PC-3 (cell line): ENCODE measurements around the gene SLC8A3.

Experiments
- EZH2 ChIP-seq: fragments of 300-600 bp; sonication (generic); IDR thresholded peaks from one replicate; pipeline ENCODE4 v1.6.1; 2017; ENCODE audit warnings: antibody characterized with exemption, mild to moderate bottlenecking, low read length; ENCODE audit not compliant: unreplicated experiment
- EZH2phosphoT487 ChIP-seq: fragments of 300-600 bp; sonication (generic); IDR thresholded peaks from 2 replicates; pipeline ENCODE4 v1.6.1; 2018; ENCODE audit warnings: mild to moderate bottlenecking, antibody characterized with exemption, low read length, borderline replicate concordance
- TF ChIP-seq, protein P1 (sequence below): fragments of 300-600 bp; sonication (generic); conservative IDR thresholded peaks from 2 replicates; pipeline ENCODE4 v1.5.1; 2017; ENCODE audit warnings: antibody characterized with exemption, low read depth, mild to moderate bottlenecking, low read length

DNA sequence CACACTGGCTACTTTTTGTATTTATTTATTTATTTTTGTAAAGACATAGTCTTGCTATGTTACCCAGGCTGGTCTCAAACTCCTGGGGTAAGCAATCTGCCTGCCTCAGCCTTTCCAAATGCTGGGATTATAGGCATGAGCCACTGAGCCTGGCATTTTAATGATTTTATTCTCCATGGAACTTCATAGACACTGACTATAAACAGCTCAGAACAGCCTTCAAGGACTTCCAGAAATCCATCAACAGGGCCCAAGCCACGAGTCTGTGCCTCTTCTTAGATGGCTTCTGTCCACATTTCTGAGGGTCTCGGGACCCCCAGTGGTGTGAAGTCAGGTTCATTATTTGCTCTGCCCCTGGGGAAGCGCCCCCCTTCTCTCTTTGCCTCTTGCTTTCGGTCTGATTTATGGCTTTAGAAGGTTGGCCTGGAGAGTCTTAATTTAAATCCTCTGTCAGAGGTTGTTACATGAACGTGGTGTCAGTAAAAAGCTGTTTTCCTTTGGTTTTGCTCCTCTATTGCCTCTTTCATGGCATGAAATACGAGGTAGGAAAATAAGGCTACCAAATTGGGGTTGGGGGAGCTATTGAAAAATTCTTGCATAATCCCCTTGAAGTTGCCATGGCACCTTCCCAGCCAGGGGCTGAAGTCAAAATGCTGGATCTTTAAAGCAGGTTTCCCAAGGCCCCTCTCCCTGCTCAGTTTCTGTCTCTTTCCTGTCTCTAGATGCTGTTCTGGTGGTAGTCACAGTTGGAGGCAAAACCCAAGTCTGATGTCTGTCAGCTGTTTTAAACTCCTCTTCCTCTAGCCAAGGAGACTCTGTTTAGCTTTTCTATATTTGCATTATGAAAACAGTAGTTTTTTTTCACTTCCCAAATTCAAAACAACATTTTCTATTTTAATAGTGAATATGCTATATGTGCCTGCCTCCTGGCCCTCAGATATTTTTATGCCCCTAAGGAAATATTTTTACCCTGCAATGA lies 180.2 kb downstream of the SLC8A3 start:
- TF ChIP-seq, protein P1, sequence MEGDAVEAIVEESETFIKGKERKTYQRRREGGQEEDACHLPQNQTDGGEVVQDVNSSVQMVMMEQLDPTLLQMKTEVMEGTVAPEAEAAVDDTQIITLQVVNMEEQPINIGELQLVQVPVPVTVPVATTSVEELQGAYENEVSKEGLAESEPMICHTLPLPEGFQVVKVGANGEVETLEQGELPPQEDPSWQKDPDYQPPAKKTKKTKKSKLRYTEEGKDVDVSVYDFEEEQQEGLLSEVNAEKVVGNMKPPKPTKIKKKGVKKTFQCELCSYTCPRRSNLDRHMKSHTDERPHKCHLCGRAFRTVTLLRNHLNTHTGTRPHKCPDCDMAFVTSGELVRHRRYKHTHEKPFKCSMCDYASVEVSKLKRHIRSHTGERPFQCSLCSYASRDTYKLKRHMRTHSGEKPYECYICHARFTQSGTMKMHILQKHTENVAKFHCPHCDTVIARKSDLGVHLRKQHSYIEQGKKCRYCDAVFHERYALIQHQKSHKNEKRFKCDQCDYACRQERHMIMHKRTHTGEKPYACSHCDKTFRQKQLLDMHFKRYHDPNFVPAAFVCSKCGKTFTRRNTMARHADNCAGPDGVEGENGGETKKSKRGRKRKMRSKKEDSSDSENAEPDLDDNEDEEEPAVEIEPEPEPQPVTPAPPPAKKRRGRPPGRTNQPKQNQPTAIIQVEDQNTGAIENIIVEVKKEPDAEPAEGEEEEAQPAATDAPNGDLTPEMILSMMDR = no peak
- TF ChIP-seq EZH2phosphoT487 = no peak
- TF ChIP-seq EZH2 = no peak
